T follicular helper cell (primary cell): Measurements from ENCODE around the gene UBE2N.
"Not testable (repeated sequence)": the region's sequence is repeated elsewhere in the genome, so short reads cannot be mapped to it uniquely, and the experiment has no call there.

Experiments used
- DNase-seq: peaks from one replicate; pipeline ENCODE4 v3.0.0-alpha.2; 2020; ENCODE audit warnings: low read depth

The UBE2N gene

DNA sequence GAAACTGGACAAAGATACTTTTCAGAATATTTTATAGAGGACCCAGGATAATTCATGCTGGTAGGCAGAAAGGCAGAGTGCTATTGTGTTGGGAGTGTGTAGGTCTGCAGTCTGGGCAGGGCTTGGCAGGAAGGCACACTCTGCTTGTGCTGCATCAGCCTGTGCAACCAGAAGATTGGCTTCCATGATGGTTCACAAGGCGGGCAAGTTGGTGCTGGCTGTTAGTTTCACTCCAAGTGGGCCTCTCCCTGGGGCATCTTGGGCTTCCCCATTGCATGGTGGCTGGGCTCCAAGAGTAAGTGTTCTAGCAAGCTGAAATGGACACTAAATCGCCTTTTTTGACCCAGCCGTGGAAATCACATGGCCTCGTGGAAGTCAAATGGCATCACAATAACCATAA, 1.8 kb upstream of the UBE2N start:
- no peak for DNase-seq

DNA sequence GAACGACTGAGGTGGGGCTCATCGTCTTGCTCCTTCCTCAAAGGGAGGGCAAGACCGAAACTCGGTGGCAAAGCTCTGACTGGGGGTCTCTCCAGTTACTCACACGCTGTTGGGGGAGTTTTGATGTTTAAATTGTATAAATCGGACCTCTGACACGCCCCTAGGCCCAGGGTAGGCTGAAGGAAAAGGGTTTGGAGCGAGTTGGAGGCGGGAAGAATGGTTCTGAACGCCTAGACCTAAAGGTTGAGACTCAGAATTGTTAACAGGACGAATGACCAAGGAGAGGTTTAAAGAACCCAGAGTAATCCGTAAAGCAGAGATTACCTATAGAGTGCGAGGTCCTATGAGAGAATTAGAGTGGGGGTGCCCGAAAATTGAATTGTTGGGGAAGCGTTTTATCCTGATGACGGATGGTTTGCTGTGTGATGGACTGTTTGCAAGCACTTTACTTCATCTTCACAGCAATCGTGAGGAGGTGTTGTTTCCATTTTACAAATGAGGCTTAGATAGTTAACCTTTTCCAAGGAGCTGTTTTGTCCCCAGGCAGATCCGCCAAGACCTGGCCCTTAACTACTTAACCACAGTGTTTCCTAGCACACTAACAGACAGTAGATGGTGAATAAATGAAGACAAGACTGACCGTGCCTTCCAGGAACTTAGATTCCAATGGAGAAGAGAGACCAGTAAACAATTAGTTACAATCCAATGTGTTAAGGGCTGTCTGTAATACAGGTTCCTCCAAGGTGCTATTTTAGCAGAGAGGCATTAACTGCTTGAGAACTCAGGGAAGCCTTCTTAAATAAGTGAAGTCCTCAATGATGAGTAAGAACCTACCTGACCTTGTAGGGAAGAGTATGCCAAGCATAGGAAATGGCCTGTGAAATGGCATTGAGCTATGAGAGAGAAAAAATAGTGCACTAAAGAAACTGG, 929 bp upstream of the UBE2N start:
- DNase-seq: no peak

DNA sequence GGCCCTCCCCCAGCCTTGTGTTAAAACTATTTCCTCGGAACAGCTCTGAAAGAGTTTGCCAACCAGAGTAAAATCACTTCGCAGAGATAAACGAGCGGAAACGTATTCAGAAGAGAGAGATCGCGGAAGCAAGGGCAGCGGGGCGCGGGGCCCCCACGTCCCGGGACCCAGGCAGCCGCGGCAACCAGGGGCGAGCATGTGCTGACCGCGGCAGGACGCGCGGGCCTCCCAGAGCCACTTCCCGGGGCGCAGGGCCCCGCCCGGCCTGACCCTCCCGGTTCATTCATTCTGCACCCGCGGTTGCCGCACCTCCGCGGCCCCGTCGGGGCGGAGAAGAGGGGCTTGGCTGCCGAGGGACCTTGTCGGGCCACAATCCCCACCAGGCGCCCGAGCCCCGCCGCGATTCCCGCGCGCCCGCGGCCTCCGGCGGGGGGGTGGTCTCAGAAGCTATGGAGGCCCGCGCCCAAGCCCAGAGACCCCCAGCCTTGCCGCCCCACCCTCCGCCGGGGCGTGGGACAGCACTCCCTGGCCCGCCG, 598 bp downstream of the UBE2N start:
- DNase-seq: peak; percentile 11

DNA sequence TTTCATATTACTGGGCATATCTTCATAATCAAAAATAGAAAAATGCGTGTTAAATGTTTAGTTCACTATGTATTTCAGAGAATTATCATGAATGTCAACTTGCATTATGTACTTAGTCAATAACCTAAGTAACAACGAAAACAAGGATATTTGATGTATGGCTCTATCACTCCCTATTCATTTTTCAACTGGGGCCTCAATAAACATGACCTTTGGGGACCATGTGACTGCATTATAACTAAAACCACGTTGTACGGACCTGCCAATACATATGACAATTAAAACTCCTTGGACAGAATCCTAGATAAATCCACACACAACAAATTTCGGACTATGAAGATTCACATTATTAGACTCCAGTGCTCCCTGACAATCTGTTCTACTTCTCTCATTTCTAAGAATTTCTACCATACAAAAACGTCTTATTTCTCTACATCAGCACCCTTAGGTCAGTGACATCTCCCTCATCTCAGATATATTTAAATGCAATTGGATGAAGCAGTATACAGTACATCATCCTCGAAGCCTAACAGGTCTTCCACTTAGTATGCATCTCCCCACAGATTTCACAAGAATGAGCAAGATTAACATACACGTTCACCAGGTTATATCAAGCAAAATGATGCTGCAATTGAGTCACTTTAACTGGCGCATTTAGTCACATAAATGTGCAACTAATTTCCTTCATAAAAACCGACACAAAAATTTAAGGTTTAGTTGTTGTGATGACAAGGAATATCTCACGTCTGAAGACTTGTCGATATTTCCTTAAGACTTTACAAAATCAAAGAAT, 1.5 kb downstream of the UBE2N start:
- no peak for DNase-seq

DNA sequence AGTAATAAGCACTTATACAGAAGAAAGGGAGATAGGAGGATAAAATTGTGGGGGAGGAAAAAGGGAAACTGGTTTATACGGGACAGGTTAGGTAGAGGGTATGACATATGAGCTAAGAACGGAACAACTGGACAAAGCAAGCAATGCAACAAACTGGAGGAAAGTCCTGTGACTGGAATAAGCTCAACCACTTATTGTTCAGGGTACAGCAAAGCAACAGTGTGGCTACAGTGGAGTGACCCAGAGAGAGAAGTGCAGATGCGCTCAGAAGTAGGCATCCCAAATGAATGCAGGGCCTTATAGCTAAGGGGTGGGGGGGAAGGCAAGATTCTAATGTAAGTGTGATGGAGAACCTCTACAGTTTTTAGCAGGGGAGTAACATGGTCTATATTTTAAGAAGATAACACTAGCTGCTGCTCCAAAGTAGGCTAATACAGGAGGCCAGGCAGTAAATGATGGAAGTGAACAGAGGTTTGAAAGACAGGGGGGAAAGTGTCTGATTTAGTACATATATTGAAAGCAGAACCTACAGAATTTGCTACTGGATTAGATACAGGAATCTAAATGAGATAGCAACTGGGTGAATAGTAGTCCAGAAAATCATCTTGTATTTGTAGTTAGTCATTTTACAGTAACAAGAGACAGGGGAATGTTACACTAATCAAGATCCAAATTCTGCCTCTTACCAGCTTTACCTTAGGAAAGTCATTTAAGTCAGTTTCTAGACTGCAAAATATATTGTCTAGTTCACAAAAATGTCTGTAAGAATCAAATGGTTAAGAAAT, 3.3 kb downstream of the UBE2N start:
- DNase-seq: no peak

DNA sequence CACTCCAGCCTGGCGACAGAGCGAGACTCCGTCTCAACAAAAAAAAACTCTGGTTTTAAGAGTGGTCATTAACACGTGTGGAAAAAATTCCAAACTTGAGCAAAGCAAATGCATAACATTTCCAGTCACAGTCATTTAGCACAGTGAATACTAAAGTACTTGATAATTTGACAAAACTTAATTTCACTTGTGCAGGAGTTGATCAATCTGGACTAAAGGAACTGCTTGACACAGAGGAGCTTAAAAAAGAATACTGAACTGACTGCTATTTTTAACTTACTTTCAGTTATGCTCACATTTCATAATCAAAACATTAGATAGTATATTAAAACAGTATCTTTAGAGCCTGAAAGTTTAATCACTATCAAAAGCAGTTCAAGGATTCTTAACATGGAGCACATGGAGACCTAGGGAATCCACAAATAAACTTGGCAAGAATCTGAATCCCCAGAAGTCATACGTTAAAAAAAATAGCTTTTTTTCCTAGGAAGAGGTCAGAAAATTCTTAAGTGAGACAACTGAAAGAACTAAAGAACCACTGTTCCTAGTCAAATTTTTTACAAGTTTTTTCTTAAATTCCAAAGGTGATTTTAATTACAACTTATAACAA, 7.4 kb downstream of the UBE2N start:
- DNase-seq: no peak

DNA sequence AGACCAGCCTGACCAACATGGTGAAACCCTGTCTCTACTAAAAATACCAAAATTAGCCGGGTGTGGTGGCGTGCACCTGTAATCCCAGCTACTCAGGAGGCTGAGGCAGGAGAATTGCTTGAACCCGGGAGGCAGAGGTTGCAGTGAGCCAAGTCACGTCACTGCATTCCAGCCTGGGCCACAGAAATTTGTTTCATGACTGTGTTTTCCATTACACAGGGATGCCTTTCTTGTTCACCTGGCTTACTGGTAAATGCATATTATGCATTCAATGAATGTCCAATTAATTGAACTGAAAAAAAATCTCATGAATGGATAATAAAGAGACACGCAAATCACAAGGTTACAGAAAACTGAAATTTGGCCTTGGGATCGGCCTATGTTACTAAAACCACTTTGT, 9.7 kb downstream of the UBE2N start:
- DNase-seq: not testable (repeated sequence)

DNA sequence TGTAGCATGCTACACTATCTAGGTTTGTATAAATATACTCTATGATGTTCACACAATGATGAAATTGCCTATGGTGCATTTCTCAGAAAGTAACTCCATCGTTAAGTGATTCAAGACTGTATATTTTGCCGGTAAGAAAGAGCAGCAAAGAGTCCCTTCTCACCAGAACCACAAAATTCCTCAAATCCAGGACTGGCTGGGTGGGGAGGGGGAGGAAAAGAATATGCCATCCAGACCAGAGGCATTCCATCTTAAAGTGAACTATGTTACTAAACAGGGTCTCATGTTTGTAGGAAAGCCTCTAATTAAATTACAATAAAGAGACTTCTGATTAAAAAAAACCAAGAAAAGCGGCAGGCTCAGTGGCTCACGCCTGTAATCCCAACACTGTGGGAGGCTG, 11.5 kb downstream of the UBE2N start:
- no peak for DNase-seq

DNA sequence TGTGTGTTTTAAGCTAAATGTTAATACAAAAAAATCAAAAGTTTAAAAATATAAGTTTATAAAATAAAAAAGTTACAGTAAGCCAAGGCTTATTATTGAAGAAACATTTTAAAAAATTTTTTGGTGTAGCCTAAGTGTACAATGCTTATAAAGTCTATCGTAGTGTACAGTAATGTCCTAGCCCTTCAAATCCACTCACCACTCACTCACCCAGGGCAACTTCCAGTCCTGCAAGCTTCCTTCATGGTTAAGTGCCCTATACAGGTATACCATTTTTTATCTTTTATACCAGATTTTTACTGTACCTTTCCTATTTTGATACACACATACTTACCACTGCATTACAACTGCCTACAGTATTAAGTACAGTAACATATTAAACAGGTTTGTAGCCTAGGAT, 11.9 kb downstream of the UBE2N start:
- DNase-seq: no peak

DNA sequence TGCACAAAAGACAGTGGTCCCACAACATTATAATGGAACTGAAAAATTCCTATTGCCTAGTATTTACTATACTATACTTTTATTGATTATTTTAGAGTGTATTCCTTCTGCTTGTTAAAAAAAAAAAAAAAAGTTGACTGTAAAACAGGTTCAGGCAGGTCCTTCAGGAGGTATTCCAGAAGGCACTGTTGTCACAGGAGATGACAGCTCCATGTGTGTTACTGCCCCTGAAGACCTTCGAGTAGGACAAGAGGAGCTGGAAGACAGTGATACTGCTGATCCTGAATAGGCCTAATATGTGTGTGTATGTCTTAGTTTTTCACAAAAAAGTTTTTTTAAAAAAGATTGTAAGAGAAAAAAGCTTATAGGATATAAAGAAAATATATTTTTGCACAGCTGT, 12.3 kb downstream of the UBE2N start:
- DNase-seq: no peak

DNA sequence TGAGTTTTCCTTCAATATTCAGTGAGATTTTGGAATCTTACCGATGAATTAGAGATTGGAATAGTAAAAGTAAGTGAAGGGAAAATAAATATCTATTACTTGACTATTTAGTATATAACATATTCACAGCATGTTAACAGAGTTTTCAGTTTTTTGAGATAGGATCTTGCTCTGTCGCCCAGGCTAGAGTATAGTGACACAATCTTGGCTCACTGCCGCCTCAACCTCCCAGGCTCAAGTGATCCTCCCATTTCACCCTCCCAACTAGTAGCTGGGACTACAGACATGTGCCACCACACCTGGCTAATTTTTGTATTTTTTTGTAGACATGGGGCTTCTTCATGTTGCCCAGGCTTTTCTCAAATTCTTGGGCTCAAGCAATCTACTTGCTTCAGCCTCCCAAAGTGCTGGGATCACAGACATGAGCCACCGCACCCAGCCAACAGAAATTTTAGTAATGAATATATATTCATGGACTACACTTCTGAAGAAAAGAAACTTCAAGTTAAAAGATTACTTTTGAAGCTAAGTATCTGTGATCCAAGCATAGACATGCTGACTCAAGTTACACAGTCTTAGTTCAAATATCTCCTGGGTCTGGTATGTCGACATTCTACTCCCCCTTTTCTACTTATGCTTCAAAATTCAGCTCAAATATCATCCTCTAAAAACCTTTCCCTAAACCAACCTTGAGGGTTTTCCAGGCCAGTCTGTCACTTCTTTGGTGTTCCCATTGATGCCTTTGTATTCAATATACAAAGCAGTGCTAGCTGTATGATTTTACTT, 13.8 kb downstream of the UBE2N start:
- no peak for DNase-seq

DNA sequence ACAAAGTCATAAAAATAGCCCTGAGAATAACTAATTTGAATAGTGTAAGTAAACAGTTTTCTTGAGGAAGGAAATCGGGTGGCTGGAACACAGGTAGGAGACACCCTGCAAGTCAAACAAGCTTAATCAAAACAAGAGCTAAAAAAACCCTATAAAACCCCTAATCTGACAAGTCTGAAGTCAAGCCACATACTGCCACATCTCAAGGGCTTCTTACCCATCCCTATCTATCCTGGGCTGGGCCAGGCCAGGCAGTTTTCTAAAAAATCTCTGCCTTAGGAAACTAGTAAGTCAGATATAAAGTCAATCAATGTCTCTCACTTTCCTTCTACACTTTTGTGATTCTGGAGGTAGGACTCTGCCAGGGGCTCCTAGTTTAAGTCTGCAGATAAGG, 15.3 kb downstream of the UBE2N start:
- no peak for DNase-seq

DNA sequence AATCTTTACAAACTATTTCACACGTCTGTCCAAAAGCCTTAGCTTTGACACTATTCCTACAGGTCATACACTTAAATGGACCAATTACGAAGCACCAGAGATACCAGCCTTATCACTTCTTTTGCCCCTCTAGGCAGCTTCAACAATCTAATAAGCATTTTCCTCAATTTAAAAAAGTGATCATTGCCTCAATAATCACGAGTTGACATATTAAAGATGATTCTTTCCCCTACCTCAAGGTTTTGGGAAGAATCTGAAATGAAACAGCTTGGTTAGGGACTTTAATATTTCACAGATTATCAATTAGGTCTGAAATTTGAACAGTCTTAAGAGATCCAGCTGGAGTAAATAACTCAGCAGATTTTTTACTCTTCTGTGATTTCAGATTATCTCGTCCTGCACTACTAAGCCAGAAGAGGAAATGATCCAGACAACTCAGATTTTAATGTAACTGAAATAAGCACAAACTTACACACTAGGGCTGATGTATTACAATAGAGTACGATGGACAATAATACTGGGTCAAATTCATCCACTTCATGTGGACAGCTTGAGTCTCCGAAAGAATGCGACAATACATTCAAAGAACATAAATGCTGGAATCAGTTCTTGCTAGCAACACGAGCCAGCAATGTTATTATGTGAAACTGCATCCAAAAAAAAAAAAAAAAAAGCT, 15.9 kb downstream of the UBE2N start:
- no peak for DNase-seq

DNA sequence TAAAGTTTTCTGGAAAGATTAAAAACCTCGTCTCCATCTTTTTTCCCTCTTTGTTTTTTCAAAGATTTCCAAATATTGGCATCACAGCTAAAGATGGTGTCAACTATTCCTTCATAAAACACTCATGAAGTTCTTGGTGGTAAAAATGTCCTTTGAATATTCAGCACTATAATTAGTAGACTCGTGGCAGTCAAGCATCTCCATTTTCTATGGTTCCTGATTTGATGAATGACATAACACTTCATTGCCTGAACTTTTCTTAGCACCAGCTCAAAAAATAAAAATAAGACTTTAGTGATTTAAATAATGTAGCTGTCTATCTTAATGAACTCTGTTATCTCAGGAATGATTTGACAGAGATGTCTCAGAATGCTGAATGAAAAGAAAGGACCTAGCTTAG, 19.7 kb downstream of the UBE2N start:
- no peak for DNase-seq

DNA sequence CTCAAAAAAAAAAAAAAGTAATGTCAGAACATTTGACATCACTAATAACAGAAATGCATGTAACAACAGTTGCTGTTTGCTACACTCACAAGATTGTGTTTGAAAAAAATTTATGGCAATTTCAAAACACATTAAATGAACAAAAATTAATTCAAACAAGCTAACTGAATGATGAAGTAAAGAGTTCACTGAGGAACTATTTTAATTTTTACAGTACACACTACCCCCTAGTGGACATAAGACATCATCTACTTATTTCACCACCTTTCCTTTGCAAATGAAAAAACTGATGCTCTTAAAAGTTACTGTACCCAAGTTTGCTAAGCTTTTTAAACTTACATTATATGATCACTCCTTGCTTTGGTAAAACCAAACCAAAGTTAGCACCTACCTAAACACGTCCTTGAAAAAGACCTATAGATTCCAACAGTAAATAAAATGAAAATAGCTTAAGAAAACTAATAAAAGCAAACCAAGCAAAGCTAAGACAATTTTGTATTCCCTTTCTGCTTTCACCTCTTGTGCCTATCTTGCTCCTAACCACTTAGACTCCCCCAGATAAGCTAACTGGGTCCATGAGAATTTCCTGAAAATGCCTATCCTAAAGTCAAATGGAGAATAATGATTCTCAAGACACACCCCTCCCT, 22.2 kb downstream of the UBE2N start:
- DNase-seq: no peak

DNA sequence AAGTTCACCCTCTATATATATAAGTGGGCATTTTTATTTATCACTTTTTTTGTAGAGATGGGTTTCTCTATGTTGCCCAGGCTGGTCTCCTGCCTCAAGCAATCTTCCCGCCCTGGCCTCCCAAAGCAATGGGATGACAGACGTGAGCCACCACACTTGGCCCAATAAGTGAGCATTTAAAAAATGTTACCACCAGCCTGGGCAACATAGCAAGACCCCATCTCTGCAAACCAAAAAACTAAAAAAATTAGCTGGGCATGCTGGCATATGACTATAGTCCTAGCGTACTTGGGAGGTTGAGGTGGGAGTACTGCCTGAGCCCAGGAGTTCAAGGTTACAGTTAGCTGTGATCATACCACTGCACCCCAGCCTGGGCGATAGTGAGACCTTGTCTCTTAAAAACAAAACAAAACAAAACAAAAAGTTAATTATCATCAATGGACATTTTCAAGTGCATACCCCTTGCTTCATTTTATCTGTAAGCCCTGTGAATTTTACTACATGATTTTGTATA, 23.7 kb downstream of the UBE2N start:
- DNase-seq: no peak

DNA sequence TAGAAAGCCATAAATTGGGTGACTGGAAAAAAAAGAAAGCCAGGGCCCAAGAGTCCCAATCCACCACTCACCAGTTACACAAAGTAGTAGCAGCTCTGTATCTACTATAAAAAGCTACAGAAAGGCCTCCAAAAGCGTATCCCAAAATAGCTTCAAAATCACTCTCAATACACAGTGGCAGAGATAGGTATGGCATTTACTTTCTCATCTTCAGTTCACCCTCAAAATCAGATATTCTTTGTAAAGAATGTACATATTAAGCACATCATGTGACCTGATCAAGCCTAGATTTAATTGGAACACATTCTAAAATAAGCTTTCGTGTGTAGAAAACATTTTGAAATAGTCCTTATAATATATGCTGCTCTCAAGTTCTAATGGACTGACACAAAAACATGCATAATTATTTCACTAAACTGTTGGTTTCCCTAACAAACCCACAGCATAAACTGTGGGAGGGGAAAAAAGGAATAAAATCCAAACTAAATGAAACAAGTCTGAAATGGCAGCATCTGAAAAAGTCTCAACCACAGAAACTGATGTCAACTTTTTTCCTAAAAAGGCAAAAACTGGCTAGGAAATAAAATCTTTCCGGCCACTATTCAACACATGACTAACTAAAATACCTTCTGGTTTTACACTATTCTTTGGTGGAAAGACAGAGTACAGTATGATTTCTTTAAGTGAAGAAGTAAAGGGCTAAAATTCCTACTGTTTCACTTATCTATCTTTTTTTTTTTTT, 25.9 kb downstream of the UBE2N start:
- no peak for DNase-seq

DNA sequence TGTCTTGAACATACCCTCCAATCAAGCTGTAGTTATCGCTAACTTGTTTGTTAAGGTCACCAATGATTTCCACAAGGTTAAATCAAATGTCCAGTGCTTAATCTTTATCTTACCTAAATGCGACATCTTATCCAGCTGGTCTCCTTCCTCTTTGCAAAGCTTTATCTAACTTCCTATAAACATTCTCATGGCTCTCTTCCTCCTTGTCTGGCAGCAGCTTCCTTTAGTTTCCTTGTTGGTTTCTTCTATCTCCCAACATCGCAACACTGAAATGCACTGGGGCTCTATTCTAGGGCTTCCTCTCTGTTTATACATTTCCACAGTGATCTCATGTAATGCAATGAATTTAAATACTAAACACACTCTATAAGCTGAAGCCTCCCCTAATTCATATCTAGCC, 28.7 kb downstream of the UBE2N start:
- no peak for DNase-seq

DNA sequence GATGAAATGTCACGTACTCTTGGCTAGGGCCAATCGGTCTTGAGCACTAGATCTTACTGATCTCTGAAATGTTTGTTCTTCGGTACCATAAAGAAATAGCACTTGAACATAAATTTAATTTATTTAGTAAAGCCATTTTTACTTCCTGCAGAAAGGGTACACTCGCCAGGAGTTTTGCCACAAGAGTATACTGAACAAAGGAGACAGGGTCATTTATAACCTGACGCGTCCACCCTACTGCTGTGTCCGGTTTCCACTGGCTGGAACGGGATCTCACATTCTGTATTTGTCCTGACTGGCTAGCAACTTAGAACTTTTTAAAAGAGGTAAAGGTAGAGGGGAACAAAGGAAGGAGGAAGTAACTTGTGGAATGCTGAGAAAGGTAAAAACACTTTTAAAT, 29.4 kb downstream of the UBE2N start:
- not testable (repeated sequence) for DNase-seq
